K562 (cell line): ENCODE results near the gene ZMYND15. TPM values are rescaled to one million over a fixed set of nuclear protein-coding genes. Genes with fewer than 3 reads are reported as not detected.

Source experiments
- BMI1 ChIP-seq: fragments of 150-350 bp; IDR thresholded peaks from 2 replicates; pipeline ENCODE4 v1.6.1; 2014; ENCODE audit warnings: low read length
- CEBPB ChIP-seq: fragments of 450-650 bp; IDR thresholded peaks from 2 replicates; pipeline ENCODE4 v1.6.1; 2016; ENCODE audit warnings: missing genetic modification characterization, missing compliant biosample characterization
- COPS2 ChIP-seq: fragments of 450-650 bp; conservative IDR thresholded peaks from 2 replicates; pipeline ENCODE4 v1.6.1; 2016; ENCODE audit warnings: mild to moderate bottlenecking, moderate library complexity
- GABPB2 ChIP-seq: fragments of 250-450 bp; sonication (Bioruptor Pico); conservative IDR thresholded peaks from 2 replicates; pipeline ENCODE4 v1.5.1; 2021; ENCODE audit warnings: mild to moderate bottlenecking
- HDAC8 ChIP-seq: fragments of 450-650 bp; IDR thresholded peaks from 2 replicates; pipeline ENCODE4 v1.6.1; 2016; ENCODE audit warnings: mild to moderate bottlenecking, missing genetic modification characterization, moderate library complexity, missing compliant biosample characterization
- MED1 ChIP-seq: sonication (generic); formaldehyde crosslinking; IDR thresholded peaks from 2 replicates; pipeline ENCODE4 v1.8.1; 2023; ENCODE audit warnings: missing genetic modification reagents, borderline replicate concordance
- NCOA4 ChIP-seq: fragments of 450-650 bp; IDR thresholded peaks from 2 replicates; pipeline ENCODE4 v1.6.1; 2018; ENCODE audit warnings: mild to moderate bottlenecking; ENCODE audit not compliant: partially characterized antibody
- NR2C1 ChIP-seq, 2 experiments: fragments of 450-650 bp; IDR thresholded peaks; 2 replicates each; pipeline ENCODE4 v1.6.1; 2017; ENCODE audit warnings: mild to moderate bottlenecking in 2 of 2, antibody characterized with exemption in 1 of 2, inconsistent platforms in 1 of 2, missing compliant biosample characterization in 1 of 2, missing genetic modification characterization in 1 of 2
- NRF1 ChIP-seq, 2 experiments: fragments of 450-650 bp; IDR thresholded peaks in 1 of 2; conservative IDR thresholded peaks in 1 of 2; 2 replicates each; pipeline ENCODE4 v1.6.1; 2014; ENCODE audit warnings: mild to moderate bottlenecking in 2 of 2
- POLR3G ChIP-seq: IDR thresholded peaks from 2 replicates; pipeline ENCODE4 v1.6.1; 2011; ENCODE audit not compliant: insufficient read length, insufficient replicate concordance; ENCODE audit errors: extremely low read depth
- PRMT5 ChIP-seq: sonication (generic); formaldehyde crosslinking; IDR thresholded peaks from 2 replicates; pipeline ENCODE4 v1.5.0; 2020; ENCODE audit warnings: missing genetic modification reagents
- SETDB1 ChIP-seq: IDR thresholded peaks from one replicate; pipeline ENCODE4 v1.6.1; 2012; ENCODE audit warnings: low read length, control low read depth, inconsistent platforms
- SMAD3 ChIP-seq: fragments of 450-650 bp; formaldehyde crosslinking; conservative IDR thresholded peaks from 2 replicates; pipeline ENCODE4 v1.4.0; 2020; ENCODE audit warnings: mild to moderate bottlenecking
- TBL1XR1 ChIP-seq, 2 experiments: IDR thresholded peaks; 2 replicates each; pipeline ENCODE4 v1.6.1; 2012; ENCODE audit warnings: improper control_type of control experiment in 2 of 2, low read length in 2 of 2, mild to moderate bottlenecking in 1 of 2
- ZNF121 ChIP-seq: sonication (generic); formaldehyde crosslinking; conservative IDR thresholded peaks from 2 replicates; pipeline ENCODE4 v1.8.0; 2022; ENCODE audit warnings: missing genetic modification reagents
- ZNF766 ChIP-seq: fragments of 200-800 bp; sonication (Bioruptor generic); conservative IDR thresholded peaks from 2 replicates; pipeline ENCODE4 v1.6.1; 2016; ENCODE audit warnings: missing genetic modification characterization, missing compliant biosample characterization
- ZNF780A ChIP-seq: fragments of 250-450 bp; sonication (Bioruptor Pico); IDR thresholded peaks from 2 replicates; pipeline ENCODE4 v1.5.0; 2021; ENCODE audit warnings: mild to moderate bottlenecking
- polyA plus RNA-seq, 8 experiments: library from polyadenylated mRNA; depleted of rRNA in 4 of 8; stranded (reverse) in 5 of 8; unstranded in 3 of 8; fragments of >200 nt; fragmentation: Nextera tagmentation in 2 of 8; fragmentation: Illumina TruSeq in 1 of 8; extraction: Ambion mirVana in 2 of 8; extraction: Trizol in 1 of 8; gene quantifications; 2 replicates each; pipeline versions ENCODE4 v1.2.1 to v1.2.3, GENCODE V29; 2011 to 2014; ENCODE audit warnings: inconsistent platforms in 1 of 8, missing spikeins in 1 of 8
- total RNA-seq, 7 experiments: library from RNA; depleted of rRNA in 6 of 7; stranded (reverse); fragments of >200 nt in 6 of 7; fragmentation: Illumina TruSeq in 2 of 7; extraction: Trizol in 2 of 7; gene quantifications; 2 replicates each; pipeline versions ENCODE4 v1.2.1 to v1.2.3, GENCODE V29; 2011 to 2021; ENCODE audit warnings: low replicate concordance in 1 of 7
- TF ChIP-seq, protein P1 (sequence below): sonication (generic); formaldehyde crosslinking; IDR thresholded peaks from 2 replicates; pipeline ENCODE4 v1.9.0; 2022; ENCODE audit warnings: mild to moderate bottlenecking, missing genetic modification reagents
- TF ChIP-seq, protein P2 (sequence below): fragments of 150-350 bp; IDR thresholded peaks from 2 replicates; pipeline ENCODE4 v1.6.1; 2014; ENCODE audit warnings: low read depth, mild to moderate bottlenecking, low read length, borderline replicate concordance
- TF ChIP-seq, protein P3 (sequence below), 2 experiments: IDR thresholded peaks; 2 replicates each; pipeline ENCODE4 v1.6.1; 2011; ENCODE audit warnings: borderline replicate concordance in 1 of 2, control low read depth in 1 of 2, low read depth in 1 of 2, low read length in 1 of 2, mild to moderate bottlenecking in 1 of 2, mixed read lengths in 1 of 2, moderate library complexity in 1 of 2; ENCODE audit not compliant: insufficient read depth in 1 of 2, insufficient read length in 1 of 2, poor library complexity in 1 of 2, severe bottlenecking in 1 of 2; ENCODE audit errors: extremely low read depth in 1 of 2
- TF ChIP-seq, protein P4 (sequence below): fragments of 450-650 bp; formaldehyde crosslinking; IDR thresholded peaks from 2 replicates; pipeline ENCODE4 v1.4.0; 2020; ENCODE audit warnings: mild to moderate bottlenecking, mixed read lengths

ZMYND15 gene
- total and polyA plus RNA-seq, 9 of the 15 experiments (the other 6 are each of a cell fraction or from before 2014, with no cell fraction given): 0.09 TPM; not detected in 8

DNA sequence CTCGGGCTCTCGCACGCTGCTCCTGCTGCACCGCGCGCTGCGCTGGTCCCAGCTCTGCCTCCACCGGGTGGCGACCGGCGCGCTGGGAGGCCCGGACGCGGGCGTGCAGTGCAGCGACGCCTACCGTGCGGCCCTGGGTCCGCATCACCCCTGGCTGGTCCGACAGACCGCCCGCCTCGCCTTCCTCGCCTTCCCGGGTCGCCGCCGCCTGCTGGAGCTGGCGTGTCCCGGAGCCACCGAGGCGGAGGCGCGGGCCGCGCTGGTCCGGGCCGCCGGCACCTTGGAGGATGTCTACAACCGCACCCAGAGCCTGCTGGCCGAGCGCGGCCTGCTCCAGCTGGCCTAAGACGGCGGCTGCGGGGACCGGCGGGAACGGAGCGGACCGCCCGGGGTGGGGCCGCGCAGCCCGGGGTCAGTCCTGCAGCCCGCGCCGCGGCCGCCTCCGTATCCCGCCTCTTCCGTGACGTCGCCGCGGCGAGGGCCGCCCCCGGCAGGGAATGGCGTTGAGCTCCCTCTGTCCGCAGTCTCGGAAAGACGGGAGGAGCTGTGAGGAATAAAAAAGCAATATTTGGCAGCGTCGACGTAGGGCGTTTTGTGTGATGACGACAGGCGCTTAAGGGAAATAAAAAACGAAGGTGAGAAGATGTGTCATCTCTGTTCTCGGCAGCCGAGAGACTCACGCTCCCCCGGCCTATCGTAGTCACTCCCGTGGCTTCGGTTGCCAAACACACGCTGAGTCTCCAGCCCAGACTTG, 50.5 kb downstream of the ZMYND15 start (continued):
- TF ChIP-seq NCOA4 (no peak), ZNF780A (CRISPR knock-in tag) (no peak), NRF1 (conservative IDR thresholded peaks at IDR 0.05 in 1 of 2, IDR thresholded peaks at IDR 0.05 in 1 of 2) (peak in 1 of 2 experiments; percentile 71; a peak in 2 of 4 replicates), POLR3G (no peak), NR2C1 (IDR thresholded peaks at IDR 0.05) (no peak), NR2C1 (tag; IDR thresholded peaks at IDR 0.05) (no peak), SMAD3 (CRISPR knock-in tag) (no peak), GABPB2 (CRISPR knock-in tag) (no peak), PRMT5 (CRISPR knock-in tag) (no peak), SETDB1 (no peak), MED1 (no peak), ZNF121 (CRISPR knock-in tag) (no peak), CEBPB (tag) (no peak), HDAC8 (tag) (no peak), COPS2 (no peak), TBL1XR1 (IDR thresholded peaks at IDR 0.05; ENCODE audit: low read length in 2 of 2) (no peak), BMI1 (no peak), ZNF766 (no peak)
- TF ChIP-seq, protein P1, sequence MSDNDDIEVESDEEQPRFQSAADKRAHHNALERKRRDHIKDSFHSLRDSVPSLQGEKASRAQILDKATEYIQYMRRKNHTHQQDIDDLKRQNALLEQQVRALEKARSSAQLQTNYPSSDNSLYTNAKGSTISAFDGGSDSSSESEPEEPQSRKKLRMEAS (CRISPR knock-in tag): peak; percentile 90
- TF ChIP-seq, protein P2, sequence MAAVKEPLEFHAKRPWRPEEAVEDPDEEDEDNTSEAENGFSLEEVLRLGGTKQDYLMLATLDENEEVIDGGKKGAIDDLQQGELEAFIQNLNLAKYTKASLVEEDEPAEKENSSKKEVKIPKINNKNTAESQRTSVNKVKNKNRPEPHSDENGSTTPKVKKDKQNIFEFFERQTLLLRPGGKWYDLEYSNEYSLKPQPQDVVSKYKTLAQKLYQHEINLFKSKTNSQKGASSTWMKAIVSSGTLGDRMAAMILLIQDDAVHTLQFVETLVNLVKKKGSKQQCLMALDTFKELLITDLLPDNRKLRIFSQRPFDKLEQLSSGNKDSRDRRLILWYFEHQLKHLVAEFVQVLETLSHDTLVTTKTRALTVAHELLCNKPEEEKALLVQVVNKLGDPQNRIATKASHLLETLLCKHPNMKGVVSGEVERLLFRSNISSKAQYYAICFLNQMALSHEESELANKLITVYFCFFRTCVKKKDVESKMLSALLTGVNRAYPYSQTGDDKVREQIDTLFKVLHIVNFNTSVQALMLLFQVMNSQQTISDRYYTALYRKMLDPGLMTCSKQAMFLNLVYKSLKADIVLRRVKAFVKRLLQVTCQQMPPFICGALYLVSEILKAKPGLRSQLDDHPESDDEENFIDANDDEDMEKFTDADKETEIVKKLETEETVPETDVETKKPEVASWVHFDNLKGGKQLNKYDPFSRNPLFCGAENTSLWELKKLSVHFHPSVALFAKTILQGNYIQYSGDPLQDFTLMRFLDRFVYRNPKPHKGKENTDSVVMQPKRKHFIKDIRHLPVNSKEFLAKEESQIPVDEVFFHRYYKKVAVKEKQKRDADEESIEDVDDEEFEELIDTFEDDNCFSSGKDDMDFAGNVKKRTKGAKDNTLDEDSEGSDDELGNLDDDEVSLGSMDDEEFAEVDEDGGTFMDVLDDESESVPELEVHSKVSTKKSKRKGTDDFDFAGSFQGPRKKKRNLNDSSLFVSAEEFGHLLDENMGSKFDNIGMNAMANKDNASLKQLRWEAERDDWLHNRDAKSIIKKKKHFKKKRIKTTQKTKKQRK: no peak
- TF ChIP-seq, protein P3, sequence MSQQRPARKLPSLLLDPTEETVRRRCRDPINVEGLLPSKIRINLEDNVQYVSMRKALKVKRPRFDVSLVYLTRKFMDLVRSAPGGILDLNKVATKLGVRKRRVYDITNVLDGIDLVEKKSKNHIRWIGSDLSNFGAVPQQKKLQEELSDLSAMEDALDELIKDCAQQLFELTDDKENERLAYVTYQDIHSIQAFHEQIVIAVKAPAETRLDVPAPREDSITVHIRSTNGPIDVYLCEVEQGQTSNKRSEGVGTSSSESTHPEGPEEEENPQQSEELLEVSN (IDR thresholded peaks at IDR 0.05; ENCODE audit: borderline replicate concordance in 1 of 2, extremely low read depth in 1 of 2, insufficient read depth in 1 of 2, insufficient read length in 1 of 2, low read depth in 1 of 2, low read length in 1 of 2, poor library complexity in 1 of 2, severe bottlenecking in 1 of 2): peak in 1 of 2 experiments; percentile 72
- TF ChIP-seq, protein P4, sequence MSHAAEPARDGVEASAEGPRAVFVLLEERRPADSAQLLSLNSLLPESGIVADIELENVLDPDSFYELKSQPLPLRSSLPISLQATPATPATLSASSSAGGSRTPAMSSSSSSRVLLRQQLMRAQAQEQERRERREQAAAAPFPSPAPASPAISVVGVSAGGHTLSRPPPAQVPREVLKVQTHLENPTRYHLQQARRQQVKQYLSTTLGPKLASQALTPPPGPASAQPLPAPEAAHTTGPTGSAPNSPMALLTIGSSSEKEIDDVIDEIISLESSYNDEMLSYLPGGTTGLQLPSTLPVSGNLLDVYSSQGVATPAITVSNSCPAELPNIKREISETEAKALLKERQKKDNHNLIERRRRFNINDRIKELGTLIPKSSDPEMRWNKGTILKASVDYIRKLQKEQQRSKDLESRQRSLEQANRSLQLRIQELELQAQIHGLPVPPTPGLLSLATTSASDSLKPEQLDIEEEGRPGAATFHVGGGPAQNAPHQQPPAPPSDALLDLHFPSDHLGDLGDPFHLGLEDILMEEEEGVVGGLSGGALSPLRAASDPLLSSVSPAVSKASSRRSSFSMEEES (CRISPR knock-in tag): no peak
